ENCODE data around the gene CHST15. TPM values are rescaled to one million over a fixed set of nuclear protein-coding genes. Genes with fewer than 3 reads are reported as not detected.

The CHST15 gene
- total and polyA plus RNA-seq, 2 of the 4 experiments (the other 2 are of a cell fraction) = 0.14 to 0.18 TPM

- Histone ChIP-seq H2BK15ac (ENCODE audit: low read depth, low read length) (no peak overlapping the region), H3K9ac (ENCODE audit: low read depth, low read length) (no peak overlapping the region), H3K4me1 (ENCODE audit: control insufficient read depth, insufficient read depth, low read length) (no peaks in the 10 kb centered on the region), H2AK9ac (replicated peaks; ENCODE audit: low read depth, low read length, poor library complexity) (no peak overlapping the region), H3K4me3 (ENCODE audit: insufficient read depth, low read depth, low read length) (no peak overlapping the region), H3K14ac (replicated peaks; ENCODE audit: low read depth, low read length) (no peak overlapping the region), H2BK120ac (ENCODE audit: low read depth, low read length) (no peak overlapping the region), H2AK5ac (ENCODE audit: low read depth, low read length) (no peak overlapping the region), H3K18ac (ENCODE audit: low read depth, low read length) (no peak overlapping the region), H3K56ac (ENCODE audit: extremely low read depth, insufficient read depth, low read length) (no peak overlapping the region), H3K4ac (ENCODE audit: low read depth, low read length) (no peak overlapping the region), H3K27ac (ENCODE audit: insufficient read depth, low read length) (no peak overlapping the region), H2BK5ac (ENCODE audit: low read depth, low read length, poor library complexity, severe bottlenecking) (no peak overlapping the region), H4K8ac (ENCODE audit: low read depth in 2 of 2, low read length in 2 of 2) (no peak overlapping the region), H3K9me1 (ENCODE audit: insufficient read depth, low read length) (no peaks in the 10 kb centered on the region), H4K20me1 (ENCODE audit: insufficient read depth, low read length) (no peaks in the 10 kb centered on the region), H4K5ac (ENCODE audit: low read depth, low read length) (no peak overlapping the region), H3K36me3 (ENCODE audit: control insufficient read depth, insufficient read depth, low read length) (no peaks in the 10 kb centered on the region), H3K27me3 (ENCODE audit: control insufficient read depth, insufficient read depth, low read length) (peaks cover 19% of the 10 kb centered on the region), H2AFZ (replicated peaks; ENCODE audit: low read length, poor library complexity) (no peak overlapping the region), H3K79me1 (ENCODE audit: low read depth in 1 of 2, low read length in 2 of 2) (no peaks in the 10 kb centered on the region), H3K23ac (ENCODE audit: low read depth, low read length) (no peak overlapping the region), H3K9me3 (ENCODE audit: control insufficient read depth, insufficient read depth, low read length) (no peaks in the 10 kb centered on the region; the same call in none of the 2 replicates), H3K4me2 (ENCODE audit: low read depth, low read length) (no peak overlapping the region), H2BK20ac (ENCODE audit: low read depth, low read length) (no peak overlapping the region), H4K91ac (ENCODE audit: insufficient read depth, low read depth, low read length) (no peak overlapping the region)
- POLR2A ChIA-PET (ENCODE audit: unreplicated experiment) = no interaction called here
- dilution Hi-C loops (cut with HindIII; ENCODE audit: low sequenced_read_pairs, unreplicated experiment) (no loop called here), intact Hi-C loops (cut with micrococcal nuclease) (no loop called here), in situ Hi-C loops (cut with MboI; ENCODE audit: low sequenced_read_pairs) (no loop called here)
- TF ChIP-seq NFE2L2 (IDR thresholded peaks at IDR 0.05; ENCODE audit: low read depth, low read length) (no peak), RAD21 (IDR thresholded peaks at IDR 0.05; ENCODE audit: low read length) (no peak), CEBPB (IDR thresholded peaks at IDR 0.05; ENCODE audit: low read depth, low read length) (no peak), BHLHE40 (IDR thresholded peaks at IDR 0.05; ENCODE audit: low read depth, low read length) (no peak), ELK1 (IDR thresholded peaks at IDR 0.05; ENCODE audit: borderline replicate concordance, low read depth, low read length) (no peak), MAFK (IDR thresholded peaks at IDR 0.05; ENCODE audit: low read depth, low read length) (no peak), CTCF (conservative IDR thresholded peaks at IDR 0.05; ENCODE audit: low read depth, low read length) (no peak), FOS (IDR thresholded peaks at IDR 0.05; ENCODE audit: low read depth, low read length) (no peak), MAZ (IDR thresholded peaks at IDR 0.05; ENCODE audit: borderline replicate concordance, low read depth, low read length) (no peak), POLR2A (IDR thresholded peaks at IDR 0.05; ENCODE audit: low read depth, low read length) (no peak), RCOR1 (IDR thresholded peaks at IDR 0.05; ENCODE audit: insufficient replicate concordance, low read length) (no peak)
- CTCF ChIA-PET = no interaction called here
- no peak for DNase-seq
- BruUV-seq (replicated peaks) = no TSS peak
- no peak for ATAC-seq (ENCODE audit: low read depth)
- WGBS, 2 experiments (ENCODE audit: extremely low coverage in 2 of 2, insufficient read length in 1 of 2) = 64% methylated on average over 11 of the region's 27 CpGs; no CpG with 5 or more reads in 1 of the 2 experiments
These were observed 5.4 kb downstream of the CHST15 start for GRCh38 chr10:124087672-124088634.

All from IMR-90 (cell line).